NB4 (cell line): Measurements from ENCODE around the gene CCDC66.

ENCODE experiments used
- POLR2A ChIP-seq: IDR thresholded peaks from 2 replicates; pipeline ENCODE4 v1.6.1; 2011; ENCODE audit warnings: mild to moderate bottlenecking; ENCODE audit not compliant: insufficient read length; ENCODE audit errors: extremely low read depth
- TF ChIP-seq, protein P1 (sequence below): IDR thresholded peaks from one replicate; pipeline ENCODE4 v1.5.1; 2012; ENCODE audit warnings: low read depth, low read length

DNA sequence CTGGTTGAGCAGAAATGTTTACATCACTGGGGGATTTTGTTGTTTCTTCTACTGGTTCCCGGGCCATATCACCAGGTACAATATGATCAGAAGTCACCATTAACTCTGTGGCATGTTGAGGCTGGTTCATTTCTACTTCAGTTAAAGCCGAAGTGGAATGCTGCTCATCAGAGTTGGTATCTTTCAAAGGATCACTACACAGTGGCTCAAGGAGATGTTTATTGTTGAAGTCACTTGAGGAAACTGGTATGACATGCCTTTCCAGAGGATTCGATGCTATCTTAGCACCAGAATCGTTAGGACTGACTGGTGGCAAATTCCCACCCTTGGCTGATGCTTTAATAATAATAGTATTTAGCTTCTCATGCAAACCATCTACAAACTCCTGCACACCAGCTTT is 76.2 kb downstream of the CCDC66 start:
- no peak for TF ChIP-seq POLR2A
- TF ChIP-seq, protein P1, sequence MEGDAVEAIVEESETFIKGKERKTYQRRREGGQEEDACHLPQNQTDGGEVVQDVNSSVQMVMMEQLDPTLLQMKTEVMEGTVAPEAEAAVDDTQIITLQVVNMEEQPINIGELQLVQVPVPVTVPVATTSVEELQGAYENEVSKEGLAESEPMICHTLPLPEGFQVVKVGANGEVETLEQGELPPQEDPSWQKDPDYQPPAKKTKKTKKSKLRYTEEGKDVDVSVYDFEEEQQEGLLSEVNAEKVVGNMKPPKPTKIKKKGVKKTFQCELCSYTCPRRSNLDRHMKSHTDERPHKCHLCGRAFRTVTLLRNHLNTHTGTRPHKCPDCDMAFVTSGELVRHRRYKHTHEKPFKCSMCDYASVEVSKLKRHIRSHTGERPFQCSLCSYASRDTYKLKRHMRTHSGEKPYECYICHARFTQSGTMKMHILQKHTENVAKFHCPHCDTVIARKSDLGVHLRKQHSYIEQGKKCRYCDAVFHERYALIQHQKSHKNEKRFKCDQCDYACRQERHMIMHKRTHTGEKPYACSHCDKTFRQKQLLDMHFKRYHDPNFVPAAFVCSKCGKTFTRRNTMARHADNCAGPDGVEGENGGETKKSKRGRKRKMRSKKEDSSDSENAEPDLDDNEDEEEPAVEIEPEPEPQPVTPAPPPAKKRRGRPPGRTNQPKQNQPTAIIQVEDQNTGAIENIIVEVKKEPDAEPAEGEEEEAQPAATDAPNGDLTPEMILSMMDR: no peak
